NCI-H2227 treated with DMSO at 0.1 percent for 48 hours (cell line): ENCODE data around the gene ATP11A.

Experiments
- DNase-seq: peaks from one replicate; lab custom pipeline; 2025; lab: John Stamatoyannopoulos, UW

The ATP11A gene

DNA sequence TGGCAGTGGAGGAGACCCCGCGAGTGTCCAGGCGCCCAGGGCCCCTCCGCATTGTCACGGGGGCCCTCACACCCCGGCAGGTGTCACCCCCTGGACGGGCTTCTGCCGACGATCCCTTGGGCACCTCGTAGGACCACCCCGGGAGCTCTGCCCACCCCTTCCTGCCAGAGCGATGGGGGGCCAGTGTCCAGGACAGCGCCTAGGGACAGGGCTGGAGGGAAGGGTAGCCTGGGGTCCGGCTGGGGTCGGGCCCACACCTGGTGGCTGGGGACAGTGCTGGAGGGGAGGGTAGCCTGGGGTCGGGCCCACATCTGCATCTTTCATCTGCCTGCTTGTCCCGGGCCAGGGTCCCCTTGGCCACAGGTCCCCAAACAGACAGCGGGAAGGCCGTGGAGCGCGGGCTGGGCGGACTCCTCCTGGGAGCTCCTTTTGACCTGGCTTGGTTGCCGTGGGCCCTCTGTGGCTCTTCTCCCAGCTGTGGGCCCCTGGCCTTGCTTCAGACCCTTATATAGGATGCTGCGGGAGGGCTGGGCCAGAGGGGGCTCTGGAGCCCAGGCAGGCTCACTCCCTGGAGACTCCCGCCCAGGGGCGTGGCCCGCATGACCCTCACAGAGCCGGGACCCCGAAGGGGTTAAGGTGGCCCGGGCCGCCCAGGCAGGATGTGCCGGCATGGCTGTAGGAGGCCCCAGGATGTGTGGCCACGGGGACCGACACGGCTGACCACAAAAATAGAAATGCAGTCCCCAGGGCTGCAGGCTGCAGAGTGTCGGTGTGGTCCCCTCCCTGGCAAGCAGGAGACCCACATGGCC is 205.0 kb downstream of the ATP11A start:
- DNase-seq, result no peak

DNA sequence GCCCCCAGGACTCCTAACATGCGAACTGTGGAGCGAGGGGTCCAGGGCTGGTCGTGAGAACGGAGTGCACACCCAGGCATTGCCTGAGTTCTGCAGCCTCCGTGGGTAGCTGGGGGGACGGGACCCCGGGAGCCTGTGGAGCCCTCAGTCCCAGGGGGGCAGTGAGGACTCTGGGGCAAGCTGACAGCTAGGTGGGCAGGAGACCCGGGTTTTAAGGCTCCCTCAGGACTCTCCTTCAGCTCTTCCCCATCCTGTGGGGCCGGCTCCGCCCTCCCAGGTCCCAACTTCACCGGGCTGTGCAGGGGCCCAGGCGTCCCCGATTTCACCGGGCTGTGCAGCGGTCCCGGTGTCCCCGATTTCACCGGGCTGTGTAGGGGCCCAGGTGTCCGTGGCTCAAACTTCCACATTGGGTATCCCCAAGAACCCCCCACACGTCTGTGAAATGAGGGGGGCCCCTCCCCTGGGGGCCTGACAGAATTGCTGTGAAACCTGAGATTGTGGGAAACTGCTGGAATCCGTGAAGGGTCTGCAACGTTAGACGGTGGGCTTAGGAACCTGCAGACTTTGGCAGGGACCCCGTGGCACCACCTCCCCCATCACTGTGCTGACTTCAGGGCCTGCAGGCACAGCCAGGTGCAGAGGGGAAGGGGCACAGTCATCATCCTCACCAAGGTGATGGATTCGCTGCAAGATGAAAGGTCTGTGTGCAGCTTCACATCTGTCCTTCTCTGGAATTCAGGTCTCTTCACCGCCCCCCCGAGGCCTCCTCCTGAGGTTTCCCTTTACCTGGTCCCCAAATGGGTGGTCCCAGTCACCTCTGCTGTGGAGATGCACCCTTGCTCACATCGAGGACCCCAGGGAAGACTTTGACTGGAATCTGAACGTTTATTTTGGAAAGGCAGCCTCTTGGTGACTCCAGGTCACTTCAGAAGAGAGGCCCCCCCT is 206.0 kb downstream of the ATP11A start:
- peak; percentile 99 for DNase-seq

DNA sequence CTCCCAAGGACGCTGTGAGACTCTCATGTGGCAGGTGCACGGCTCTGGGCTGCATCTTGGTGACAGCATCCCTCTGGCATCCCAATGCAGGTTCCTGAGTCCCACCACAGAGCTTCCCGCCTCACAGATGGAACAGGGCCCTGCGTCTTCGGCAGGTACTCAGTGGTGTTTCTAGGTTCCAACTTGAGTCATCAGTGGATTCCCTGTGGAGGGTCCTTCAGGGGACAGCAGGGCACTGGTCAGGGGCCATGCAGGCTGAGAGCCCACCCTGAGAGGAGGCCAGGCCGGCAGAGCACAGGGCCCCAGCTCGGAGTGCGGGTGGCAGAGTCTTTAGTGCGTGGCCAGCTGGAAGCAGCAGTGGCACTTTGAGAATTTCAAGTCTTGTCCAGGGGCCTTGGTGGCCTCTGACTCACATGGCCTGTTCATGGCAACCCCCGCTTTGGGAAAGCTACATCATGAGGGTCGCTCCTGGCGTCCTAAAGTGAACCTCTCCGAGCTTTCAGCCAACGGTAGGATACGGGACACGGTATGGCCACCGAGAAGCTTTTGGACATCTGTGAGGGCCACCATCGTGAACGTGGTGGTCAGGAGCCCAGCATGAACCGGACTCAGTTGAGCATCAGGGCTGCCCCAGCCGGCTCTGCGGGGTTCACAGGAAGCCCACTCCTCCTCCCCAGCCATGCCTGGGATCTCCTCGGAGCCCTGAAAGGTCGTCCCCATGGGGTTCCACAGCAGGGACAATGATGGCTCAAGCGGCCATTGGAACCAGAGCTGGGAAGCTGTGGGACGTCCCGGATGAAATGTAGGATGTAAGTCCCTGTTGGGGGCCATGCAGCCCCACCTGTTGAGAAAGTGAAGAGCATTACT is 207.1 kb downstream of the ATP11A start:
- no peak for DNase-seq

DNA sequence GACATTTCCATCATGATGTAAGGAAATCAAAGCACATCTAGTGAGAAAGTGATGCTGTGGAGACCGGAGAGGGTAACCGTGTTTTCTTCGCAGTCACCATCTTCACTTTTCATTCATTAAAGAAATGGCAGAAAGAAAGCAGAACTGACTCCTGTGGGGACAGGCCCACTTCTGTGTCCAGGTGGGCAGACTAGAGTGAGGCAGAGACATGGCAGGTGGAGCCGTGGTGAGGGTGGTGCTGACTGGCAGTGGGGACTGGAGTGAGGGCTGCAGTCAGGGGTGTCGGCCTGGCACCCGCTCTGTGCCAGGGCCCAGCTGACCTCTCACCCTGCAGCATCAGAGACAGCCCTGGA is 207.7 kb downstream of the ATP11A start:
- no peak for DNase-seq

DNA sequence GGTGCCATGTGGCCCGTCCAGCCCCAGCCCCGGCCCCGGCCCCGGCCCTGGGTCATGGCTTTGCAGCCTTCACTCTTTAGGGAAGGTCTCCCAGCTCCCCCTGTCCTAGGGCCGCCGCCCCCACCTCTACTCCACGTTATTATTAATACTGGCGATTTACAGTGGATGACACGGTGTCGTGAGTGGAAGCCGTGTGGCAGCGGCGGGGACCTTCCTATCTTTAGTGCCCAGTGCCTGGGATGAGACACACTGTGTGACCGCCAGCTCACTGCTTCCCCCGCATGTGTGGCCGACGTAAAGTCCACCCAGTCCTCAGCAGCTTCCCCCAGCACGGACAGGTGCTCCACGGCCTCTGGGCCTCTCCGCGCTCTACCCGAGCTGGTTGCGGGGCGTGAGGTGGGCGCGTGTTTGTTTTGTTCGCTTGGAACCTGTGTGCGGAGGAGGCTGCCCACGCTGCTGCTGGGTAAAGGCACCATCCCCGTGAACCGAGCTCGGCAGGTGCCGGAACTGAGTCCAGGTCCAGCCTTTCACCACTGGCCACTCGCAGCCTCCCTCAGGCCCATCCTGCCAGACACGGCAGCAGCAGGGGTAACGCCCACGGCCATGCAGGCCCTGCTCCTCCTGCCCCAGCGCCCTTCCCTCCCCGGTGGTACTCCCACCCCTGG is 208.2 kb downstream of the ATP11A start:
- DNase-seq, result no peak

DNA sequence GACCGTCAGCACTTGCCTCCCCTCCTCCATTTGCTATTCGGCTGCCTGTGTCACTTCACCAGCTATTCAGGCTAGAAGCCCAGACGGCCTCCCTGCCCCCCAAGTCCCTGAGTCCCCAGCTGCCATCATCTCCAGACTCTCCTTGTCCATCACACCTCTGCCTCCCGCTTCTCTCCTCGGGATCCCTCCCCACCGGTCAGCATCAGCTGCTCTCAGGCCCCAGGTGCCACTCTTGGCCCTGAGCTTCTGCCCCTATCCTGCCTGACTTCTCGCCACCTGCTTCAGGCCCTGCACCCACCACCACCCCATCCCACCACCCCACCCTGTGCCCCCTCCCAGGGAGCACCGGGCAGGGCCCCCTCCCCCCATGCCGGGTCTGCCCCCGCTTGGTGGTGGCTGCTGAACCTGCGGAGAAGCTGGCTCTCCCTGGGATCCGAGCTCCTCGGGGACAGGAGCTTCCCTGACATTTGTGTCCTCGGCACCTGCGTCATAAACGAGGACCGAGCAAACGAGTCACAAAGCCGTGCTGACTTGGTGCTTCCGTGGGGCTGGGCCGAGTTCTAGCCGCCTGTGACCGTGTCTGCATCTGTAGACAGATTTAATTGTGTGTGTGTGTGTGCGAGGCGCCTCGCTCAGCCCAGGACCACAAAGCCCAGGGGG is 208.9 kb downstream of the ATP11A start:
- no peak for DNase-seq

DNA sequence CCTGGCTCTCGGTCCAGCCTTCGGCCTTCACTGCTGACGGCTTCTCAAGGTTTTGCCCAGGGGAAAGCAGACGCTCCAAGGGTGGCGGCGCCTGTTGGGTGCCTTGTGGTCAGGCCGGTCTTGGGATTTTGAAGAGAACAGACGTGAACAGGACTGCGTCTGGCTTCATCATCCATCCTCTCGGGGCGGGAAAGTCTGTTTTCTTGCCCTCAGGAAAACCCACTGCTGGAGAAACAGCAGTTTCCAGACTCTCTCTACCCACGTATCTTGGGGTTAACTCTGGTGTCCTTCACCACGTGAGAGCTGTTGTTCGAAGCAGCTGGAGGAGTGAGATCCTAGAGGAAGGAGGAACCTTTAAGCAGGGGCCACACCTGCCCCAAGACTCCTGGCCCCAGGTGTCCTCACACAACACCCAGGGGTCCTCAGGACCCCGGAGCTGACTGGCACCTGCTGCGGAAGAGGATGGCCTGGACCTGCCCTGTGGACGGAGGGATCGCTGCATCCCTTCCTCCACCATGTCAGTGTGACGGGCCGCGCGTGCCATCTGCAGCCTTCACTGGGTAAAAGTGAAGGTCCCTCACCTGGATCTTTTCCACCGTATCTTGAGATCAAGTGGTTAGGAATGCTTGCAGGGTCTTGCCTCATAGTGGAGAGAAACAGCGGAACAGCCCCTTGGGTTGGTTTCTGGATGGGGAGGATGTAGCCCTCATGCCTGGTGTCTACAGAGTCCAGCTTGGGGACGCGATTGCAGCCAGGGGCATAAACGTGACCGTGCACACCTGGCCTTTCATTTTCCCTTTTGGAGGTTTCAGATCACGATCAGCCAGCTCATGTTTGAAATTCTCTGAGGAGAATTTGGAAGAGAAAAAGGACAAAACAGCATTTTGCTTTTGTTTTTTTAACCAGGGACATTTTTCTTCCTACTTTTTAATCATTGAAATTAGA is 209.7 kb downstream of the ATP11A start:
- no peak for DNase-seq

DNA sequence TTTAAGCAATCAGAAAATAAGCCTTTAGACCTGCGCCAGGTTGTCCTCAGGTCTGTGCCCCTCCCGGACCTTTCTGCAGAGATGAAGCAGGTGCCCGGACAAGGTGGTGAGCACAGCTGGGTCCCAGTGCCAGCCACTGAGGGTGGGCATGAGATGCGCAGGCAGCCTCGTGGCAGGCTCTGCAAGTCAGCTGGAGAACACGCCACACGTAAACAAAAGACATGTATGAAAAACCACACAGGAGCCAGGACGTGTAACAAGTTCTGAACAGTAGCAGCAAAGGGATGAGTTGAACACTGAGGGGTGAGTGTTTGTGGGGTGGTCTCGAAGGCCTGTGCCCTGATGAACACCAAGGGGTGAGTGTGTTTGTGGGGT is 210.4 kb downstream of the ATP11A start:
- DNase-seq, result no peak

DNA sequence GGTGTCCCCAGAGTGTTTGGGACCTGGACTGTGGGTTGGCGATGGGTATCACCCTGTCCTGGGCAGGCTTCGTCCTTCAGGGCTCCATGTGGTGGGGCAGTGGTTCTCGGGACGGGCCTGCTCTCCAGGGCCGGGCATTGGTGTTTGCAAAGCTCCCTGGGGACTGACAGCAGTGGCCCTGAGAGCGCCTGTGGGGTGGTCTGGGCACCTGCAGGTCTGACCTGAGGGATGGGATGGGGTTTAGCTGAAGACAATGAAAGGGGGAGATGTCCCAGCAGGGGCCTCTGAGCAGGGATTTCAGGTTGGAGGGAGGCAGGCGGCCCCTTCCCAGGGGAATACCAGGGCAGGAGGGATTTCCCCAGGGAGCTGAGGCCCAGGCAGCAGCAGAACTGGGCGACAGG is 210.9 kb downstream of the ATP11A start:
- no peak for DNase-seq

DNA sequence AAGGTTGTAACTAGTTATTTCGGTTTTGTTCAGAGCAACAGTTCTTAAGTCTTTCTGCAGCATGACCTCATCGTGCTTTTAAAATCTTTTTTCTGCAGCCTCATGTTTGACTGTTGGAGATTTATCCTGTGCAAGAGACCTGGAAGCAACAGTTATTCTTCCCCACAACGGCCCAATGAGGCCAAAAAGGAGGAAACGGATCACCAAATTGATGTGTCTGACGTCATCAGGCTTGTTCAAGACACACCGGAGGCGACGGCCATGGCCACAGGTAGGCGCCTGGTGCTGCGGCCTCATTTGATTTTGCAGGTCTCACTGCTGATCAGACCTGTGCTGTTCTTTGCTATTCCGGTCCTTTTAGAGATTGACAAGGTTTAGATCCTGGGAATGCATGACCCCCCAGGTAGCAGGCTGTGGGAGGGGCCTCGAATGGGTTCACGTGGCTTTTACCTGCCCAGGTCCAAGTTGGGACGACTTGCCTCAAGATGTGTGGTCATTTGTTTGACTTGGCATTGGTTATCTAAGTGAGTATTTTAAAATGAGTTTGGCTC is 212.3 kb downstream of the ATP11A start:
- DNase-seq, result no peak

DNA sequence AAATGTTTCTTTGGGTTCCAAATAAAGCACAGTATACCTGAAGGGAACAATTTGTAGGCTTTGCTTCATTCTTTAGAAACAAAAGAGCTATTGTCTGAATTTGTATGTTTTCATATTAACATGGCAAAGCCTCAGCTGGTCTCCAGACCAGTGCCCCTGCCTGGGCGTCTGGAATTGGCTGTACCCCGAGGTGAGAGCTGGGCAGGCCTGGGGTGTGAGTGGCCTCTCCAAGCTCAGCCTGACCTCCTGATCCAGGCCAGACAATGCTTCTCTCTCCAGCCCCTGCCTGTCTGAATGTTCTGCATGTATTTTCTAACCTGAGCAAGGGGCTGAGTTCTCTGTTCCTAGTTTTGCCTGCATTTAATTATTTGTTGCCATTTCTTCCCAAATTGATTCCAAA is 212.8 kb downstream of the ATP11A start:
- no peak for DNase-seq

DNA sequence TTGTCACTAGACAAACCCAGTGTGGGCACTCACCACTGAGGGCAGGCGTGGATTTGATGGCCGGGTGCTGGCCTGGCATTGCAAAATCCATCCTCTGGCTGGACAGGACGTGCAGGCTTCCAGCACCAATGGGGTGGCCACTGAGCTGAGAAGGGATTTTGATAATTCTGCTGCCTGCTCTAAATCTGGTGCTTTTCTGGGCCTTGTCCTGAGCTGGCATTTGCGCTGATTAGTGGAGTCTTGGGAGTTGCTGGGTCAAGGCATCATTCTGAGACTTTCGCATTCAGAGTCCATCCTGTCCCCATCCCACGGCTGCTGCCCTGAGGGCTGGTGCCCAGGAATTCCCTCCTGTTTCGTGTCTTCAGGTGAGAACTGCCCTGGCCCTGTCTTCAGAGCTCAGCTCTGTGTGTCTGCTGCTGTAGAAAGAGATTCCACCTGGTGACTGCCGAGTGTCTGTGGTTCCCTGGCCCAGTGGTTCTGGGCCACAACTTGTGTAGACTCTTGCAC is 213.3 kb downstream of the ATP11A start:
- no peak for DNase-seq

DNA sequence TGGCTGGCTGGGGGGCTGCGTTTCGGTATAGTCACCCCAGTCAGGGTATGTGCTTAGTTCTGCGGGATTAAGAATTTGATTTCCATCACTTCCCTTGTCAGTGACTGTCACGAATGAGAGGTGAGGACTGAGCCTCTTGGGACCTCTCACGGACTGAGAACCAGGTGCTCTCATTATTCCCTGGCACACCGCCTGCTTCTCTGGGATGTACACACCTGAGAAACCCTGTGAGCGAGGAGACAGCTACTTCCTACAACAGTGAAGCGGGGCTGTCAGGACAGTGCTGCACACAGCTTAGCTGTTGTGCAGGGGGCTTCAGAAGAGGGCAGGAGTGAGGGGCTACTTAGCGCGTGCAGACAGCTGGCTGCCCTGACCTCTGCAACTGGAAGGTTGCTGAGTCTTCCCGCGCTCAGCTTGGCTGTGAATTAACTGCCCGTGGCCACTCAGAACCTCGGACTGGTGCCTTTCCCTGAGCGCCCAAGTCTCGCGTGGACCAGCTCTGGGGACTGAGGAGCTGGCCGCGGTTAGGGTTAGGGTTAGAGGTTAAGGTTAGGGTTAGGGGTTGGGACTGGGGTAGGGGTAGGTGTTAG is 213.9 kb downstream of the ATP11A start:
- DNase-seq, result no peak

DNA sequence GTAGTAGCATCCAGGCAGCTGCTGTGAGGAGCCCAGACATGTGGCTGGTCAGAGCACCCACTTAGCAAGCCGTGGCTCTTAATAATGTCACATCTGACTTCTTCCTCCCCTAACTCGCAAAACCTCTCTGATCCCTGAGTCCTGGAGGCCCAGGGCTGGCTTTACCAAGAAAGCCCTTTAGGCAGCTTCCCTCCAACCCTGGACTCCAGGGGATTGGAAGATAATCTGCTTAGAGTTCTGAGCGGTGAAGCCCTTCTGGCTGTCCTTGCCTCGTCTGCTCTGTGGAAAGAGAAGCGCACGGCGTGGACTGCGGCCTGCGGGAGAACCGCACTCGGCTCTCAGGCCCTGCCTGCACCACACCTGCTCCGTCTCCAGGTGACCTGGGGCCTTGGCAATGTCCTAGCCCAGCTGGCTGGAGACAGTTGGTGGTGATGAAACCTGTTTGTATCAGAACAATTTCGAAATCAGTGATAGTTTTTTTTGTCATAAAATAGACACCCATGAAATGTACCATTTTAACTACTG is 214.7 kb downstream of the ATP11A start:
- no peak for DNase-seq

DNA sequence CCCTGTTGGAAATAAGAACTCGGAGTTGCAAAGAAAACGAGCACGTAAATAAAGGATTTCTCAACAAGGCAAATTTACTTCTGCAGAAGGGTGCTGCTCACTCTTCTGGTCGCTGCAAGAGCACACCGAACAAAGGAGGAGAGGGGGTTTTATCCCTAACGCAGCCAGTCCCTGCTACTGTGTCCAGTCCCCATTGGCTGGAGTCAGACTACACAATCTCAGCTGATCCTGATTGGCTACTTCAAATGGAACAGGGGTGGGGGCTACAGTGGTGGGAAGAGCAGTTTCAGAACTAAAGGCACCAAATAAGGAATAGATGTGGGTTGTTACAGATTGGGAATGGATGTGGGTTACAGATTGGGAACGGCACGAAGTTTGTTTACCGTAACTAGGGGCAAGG is 215.2 kb downstream of the ATP11A start:
- DNase-seq, result no peak

DNA sequence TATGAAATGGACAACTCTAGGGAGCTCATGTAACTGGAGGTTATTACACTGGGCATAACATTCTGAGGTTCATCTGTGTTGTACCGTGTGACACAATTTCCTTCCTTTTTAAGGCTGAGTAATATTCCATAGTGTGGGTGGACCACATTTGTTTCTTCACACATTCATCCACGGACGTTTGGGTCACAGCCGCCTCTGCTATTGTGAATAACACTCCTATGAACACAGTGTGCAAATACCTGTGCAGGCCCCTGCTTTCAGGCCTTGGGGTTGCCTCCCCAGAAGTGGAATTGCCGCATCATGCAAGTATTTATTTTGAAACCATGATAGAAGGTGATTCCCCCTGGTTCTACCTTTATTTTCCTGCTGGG is 215.8 kb downstream of the ATP11A start:
- DNase-seq, result no peak

DNA sequence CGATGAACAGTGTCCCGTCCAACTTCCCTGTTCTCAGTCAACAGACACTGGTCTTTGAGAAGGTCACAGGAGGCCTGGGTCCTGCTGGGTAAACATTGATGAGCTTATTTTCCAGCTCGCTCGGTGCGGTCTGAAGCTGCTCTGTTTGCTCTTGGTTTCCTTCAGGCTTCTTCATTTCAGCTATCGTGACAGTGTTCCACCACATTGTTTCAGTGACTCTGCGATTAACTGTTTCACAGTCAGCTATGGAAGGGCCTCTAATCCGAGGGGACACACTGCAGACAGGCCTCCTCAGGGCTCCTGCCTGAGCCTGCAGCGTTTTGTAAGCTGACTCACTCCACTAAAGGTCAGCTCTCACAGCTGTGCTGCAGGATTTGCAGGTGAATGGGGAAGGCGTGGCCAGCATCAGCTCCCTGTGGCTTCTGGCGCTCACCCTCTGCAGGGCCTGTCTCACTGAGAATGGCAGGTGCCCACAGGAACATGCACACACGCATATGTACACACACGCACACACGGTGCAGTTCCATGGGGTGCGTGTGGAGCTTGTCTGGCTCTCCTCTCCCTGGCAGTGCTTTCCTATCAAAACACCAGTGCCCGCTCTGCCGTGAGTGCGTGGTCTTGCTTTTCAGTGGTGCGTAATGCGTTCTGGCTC is 216.3 kb downstream of the ATP11A start:
- peak; percentile 14 for DNase-seq

DNA sequence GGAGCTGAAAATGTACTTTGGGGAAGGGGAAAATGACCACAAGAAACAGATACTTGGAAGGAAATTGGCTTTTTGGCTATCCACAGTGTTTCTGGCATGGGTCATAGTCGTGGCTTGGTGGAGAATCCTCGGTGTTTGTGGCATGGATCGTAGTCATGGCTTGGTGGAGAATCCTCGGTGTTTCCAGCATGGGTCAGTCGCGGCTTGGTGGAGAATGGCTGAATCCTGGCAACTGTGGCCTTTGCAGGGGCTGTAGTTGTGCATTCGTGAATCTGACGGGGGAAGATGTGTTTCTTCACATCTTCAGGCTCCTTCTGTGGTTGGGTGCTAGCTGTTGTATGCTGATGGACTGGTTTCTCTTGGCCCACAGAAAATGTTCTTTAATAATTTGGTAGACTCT is 217.4 kb downstream of the ATP11A start:
- no peak for DNase-seq
